Progenitor cell of endocrine pancreas (in vitro differentiated cells): ENCODE data around the gene CIBAR2. TPM values are rescaled to one million over a fixed set of nuclear protein-coding genes. Genes with fewer than 3 reads are reported as not detected.

Experiments used
- DNase-seq: peaks from one replicate; pipeline ENCODE4 v3.0.0; 2021; ENCODE audit warnings: low spot score; ENCODE audit not compliant: unreplicated experiment
- H3K27ac Mint-ChIP-seq: 2 replicates; pipeline ENCODE4 v1.8.0; 2021; ENCODE audit warnings: mild to moderate bottlenecking, moderate library complexity, mixed read lengths
- H3K27me3 Mint-ChIP-seq: 2 replicates; pipeline ENCODE4 v1.8.0; 2021; ENCODE audit warnings: mixed read lengths
- H3K36me3 Mint-ChIP-seq: 2 replicates; pipeline ENCODE4 v1.8.0; 2022; ENCODE audit warnings: mixed read lengths; ENCODE audit not compliant: insufficient read depth
- H3K4me1 Mint-ChIP-seq: 2 replicates; pipeline ENCODE4 v1.8.0; 2021; ENCODE audit warnings: low read depth, mixed read lengths
- H3K4me3 Mint-ChIP-seq: 2 replicates; pipeline ENCODE4 v1.8.0; 2021; ENCODE audit warnings: low read depth, mild to moderate bottlenecking, moderate library complexity, mixed read lengths
- H3K9me3 Mint-ChIP-seq: 2 replicates; pipeline ENCODE4 v1.8.0; 2021; ENCODE audit warnings: low read depth, mixed read lengths
- CTCF ChIP-seq: fragments of 200-600 bp; sonication (generic); IDR thresholded peaks from one replicate; pipeline ENCODE4 v1.5.0; 2021; ENCODE audit warnings: antibody characterized with exemption, mild to moderate bottlenecking; ENCODE audit not compliant: unreplicated experiment
- total RNA-seq: library from RNA; stranded (reverse); gene quantifications from 2 replicates; pipeline ENCODE4 v1.2.1, GENCODE V29; 2021

CIBAR2 gene
- total RNA-seq, 1 donor from 2014 or later: 0.43 TPM

- H3K4me3 Mint-ChIP-seq: no peak overlapping the region
- no peaks in the 10 kb centered on the region for H3K4me1 Mint-ChIP-seq
- TF ChIP-seq CTCF: no peak
- H3K9me3 Mint-ChIP-seq: no peaks in the 10 kb centered on the region
- H3K27me3 Mint-ChIP-seq: peaks cover 12% of the 10 kb centered on the region
- no peak overlapping the region for H3K27ac Mint-ChIP-seq
- peaks cover 3% of the 10 kb centered on the region for H3K36me3 Mint-ChIP-seq
- DNase-seq: no peak
Observed at GRCh38 chr16:85092851-85093250, 19.4 kb downstream of the CIBAR2 start.

- H3K27me3 Mint-ChIP-seq: peaks cover 12% of the 10 kb centered on the region
- no peak overlapping the region for H3K4me3 Mint-ChIP-seq
- no peak overlapping the region for H3K27ac Mint-ChIP-seq
- H3K4me1 Mint-ChIP-seq: no peaks in the 10 kb centered on the region
- no peak for TF ChIP-seq CTCF
- H3K36me3 Mint-ChIP-seq: peaks cover 3% of the 10 kb centered on the region
- DNase-seq: no peak
- no peaks in the 10 kb centered on the region for H3K9me3 Mint-ChIP-seq
Observed at GRCh38 chr16:85092309-85092708, 20.0 kb downstream of the CIBAR2 start.

GRCh38 chr16:85091522-85091910 is 20.8 kb downstream of the CIBAR2 start:
- no peak for TF ChIP-seq CTCF
- peaks cover 3% of the 10 kb centered on the region for H3K36me3 Mint-ChIP-seq
- H3K4me3 Mint-ChIP-seq: no peak overlapping the region
- peaks cover 12% of the 10 kb centered on the region for H3K27me3 Mint-ChIP-seq
- H3K27ac Mint-ChIP-seq: no peak overlapping the region
- no peaks in the 10 kb centered on the region for H3K4me1 Mint-ChIP-seq
- no peak for DNase-seq
- no peaks in the 10 kb centered on the region for H3K9me3 Mint-ChIP-seq

- no peak overlapping the region for H3K27ac Mint-ChIP-seq
- H3K27me3 Mint-ChIP-seq: peaks cover 12% of the 10 kb centered on the region
- H3K9me3 Mint-ChIP-seq: no peaks in the 10 kb centered on the region
- no peak overlapping the region for H3K4me3 Mint-ChIP-seq
- DNase-seq: no peak
- peaks cover 3% of the 10 kb centered on the region for H3K36me3 Mint-ChIP-seq
- H3K4me1 Mint-ChIP-seq: no peaks in the 10 kb centered on the region
- no peak for TF ChIP-seq CTCF
Observed at GRCh38 chr16:85090873-85091521, 21.3 kb downstream of the CIBAR2 start.

- H3K27me3 Mint-ChIP-seq: peaks cover 12% of the 10 kb centered on the region
Observed at GRCh38 chr16:85090181-85090580, 22.1 kb downstream of the CIBAR2 start.

More at GRCh38 chr16:85090181-85090580, 22.1 kb downstream of the CIBAR2 start:
- no peak for TF ChIP-seq CTCF
- H3K36me3 Mint-ChIP-seq: peaks cover 4% of the 10 kb centered on the region
- no peaks in the 10 kb centered on the region for H3K9me3 Mint-ChIP-seq
- no peak overlapping the region for H3K4me3 Mint-ChIP-seq
- H3K27ac Mint-ChIP-seq: no peak overlapping the region
- no peak for DNase-seq
- no peaks in the 10 kb centered on the region for H3K4me1 Mint-ChIP-seq
